Measurements from ENCODE around the gene SEC14L1.

DNA sequence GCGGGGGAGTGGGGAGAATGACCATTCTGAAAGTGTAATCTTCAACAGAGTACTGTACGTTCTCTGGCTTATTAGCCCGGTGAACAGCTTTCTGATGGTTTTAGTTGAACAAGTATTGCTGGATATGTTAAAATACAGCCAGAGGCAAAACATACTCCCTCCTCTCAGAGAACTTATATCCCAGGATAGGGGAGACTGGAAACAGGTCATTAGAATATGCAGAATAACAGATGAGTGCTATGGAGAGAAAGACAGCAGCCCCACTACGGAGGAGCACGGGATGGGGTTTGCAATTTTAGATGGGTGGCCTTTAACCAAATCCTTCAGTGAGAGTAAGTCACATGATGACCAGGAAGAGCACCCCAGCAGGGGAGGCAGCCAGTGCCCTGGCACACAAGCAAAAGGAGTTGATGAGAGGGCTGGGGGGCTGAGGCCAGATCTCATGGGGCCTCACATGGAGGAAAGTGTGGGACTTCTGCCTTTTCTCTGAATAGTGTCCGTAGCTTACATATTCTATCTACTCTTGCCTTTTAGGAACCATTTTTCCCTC, 43.1 kb upstream of the SEC14L1 start:
- TF ChIP-seq, protein P1, sequence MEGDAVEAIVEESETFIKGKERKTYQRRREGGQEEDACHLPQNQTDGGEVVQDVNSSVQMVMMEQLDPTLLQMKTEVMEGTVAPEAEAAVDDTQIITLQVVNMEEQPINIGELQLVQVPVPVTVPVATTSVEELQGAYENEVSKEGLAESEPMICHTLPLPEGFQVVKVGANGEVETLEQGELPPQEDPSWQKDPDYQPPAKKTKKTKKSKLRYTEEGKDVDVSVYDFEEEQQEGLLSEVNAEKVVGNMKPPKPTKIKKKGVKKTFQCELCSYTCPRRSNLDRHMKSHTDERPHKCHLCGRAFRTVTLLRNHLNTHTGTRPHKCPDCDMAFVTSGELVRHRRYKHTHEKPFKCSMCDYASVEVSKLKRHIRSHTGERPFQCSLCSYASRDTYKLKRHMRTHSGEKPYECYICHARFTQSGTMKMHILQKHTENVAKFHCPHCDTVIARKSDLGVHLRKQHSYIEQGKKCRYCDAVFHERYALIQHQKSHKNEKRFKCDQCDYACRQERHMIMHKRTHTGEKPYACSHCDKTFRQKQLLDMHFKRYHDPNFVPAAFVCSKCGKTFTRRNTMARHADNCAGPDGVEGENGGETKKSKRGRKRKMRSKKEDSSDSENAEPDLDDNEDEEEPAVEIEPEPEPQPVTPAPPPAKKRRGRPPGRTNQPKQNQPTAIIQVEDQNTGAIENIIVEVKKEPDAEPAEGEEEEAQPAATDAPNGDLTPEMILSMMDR (IDR thresholded peaks at IDR 0.05): no peak
- no peak for TF ChIP-seq POLR2AphosphoS5 (IDR thresholded peaks at IDR 0.05)
- TF ChIP-seq POLR2A (IDR thresholded peaks at IDR 0.05): no peak
- no peak for TF ChIP-seq EP300 (IDR thresholded peaks at IDR 0.05)
